Measurements from ENCODE around the gene CYP27A1.

The CYP27A1 gene

DNA sequence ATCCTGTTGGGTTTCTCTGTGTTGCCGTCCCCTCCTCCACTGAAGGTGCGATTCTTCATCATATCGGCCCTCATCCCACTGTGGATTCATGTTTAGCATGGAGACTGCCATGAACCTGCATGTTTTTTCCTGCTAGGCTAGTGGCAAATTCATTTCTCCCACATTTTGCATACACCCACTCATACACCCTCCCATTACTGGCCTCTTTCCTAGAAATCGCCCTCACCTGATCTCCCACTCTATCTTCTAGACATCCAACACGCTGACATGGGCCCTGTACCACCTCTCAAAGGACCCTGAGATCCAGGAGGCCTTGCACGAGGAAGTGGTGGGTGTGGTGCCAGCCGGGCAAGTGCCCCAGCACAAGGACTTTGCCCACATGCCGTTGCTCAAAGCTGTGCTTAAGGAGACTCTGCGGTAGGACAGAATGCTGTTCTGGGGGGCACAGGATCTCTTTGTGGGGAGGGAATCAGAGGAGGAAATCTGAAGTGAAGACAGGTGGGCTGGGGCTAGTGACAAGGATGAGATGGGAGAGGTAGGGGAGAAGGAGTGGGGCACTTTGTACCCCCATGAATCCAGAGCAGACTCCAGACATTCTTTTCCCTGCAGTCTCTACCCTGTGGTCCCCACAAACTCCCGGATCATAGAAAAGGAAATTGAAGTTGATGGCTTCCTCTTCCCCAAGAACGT is 32.0 kb downstream of the CYP27A1 start:
- no peaks in the 10 kb centered on the region for H3K9me3 ChIP-seq (ENCODE audit: insufficient read depth, low read depth, low read length)
- no peak overlapping the region for H3K9ac ChIP-seq (ENCODE audit: low read depth, low read length)
- no peak overlapping the region for H3K27ac ChIP-seq (ENCODE audit: low read length)
- H3K27me3 ChIP-seq (ENCODE audit: insufficient read depth, low read length), result no peaks in the 10 kb centered on the region
- no peaks in the 10 kb centered on the region for H3K4me1 ChIP-seq (ENCODE audit: insufficient read depth, low read length)
- H3K4me3 ChIP-seq (ENCODE audit: low read length), result no peak overlapping the region
- H3K36me3 ChIP-seq (ENCODE audit: insufficient read depth, low read depth, low read length), result no peaks in the 10 kb centered on the region

DNA sequence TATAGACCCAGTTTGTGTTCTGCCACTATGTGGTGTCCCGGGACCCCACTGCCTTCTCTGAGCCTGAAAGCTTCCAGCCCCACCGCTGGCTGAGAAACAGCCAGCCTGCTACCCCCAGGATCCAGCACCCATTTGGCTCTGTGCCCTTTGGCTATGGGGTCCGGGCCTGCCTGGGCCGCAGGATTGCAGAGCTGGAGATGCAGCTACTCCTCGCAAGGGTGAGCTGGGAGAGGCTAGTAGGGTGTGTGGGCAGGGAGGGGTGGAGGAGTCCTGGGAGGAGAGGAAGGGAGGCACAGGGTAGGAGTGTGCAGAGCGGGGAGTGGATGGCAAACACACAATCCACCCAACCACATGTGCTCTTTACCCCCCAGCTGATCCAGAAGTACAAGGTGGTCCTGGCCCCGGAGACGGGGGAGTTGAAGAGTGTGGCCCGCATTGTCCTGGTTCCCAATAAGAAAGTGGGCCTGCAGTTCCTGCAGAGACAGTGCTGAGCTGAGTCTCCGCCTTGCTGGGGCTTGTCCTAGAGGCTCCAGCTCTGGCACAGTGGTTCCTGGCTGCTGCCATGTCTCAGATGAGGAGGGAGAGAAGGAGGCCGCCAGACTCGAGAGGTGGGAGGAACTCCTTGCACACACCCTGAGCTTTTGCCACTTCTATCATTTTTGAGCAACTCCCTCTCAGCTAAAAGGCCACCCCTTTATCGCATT is 32.7 kb downstream of the CYP27A1 start:
- no peak overlapping the region for H3K4me3 ChIP-seq (ENCODE audit: low read length)
- no peaks in the 10 kb centered on the region for H3K36me3 ChIP-seq (ENCODE audit: insufficient read depth, low read depth, low read length)
- no peaks in the 10 kb centered on the region for H3K27me3 ChIP-seq (ENCODE audit: insufficient read depth, low read length)
- no peak overlapping the region for H3K27ac ChIP-seq (ENCODE audit: low read length)
- H3K4me1 ChIP-seq (ENCODE audit: insufficient read depth, low read length), result no peaks in the 10 kb centered on the region
- no peaks in the 10 kb centered on the region for H3K9me3 ChIP-seq (ENCODE audit: insufficient read depth, low read depth, low read length)
- no peak overlapping the region for H3K9ac ChIP-seq (ENCODE audit: low read depth, low read length)

DNA sequence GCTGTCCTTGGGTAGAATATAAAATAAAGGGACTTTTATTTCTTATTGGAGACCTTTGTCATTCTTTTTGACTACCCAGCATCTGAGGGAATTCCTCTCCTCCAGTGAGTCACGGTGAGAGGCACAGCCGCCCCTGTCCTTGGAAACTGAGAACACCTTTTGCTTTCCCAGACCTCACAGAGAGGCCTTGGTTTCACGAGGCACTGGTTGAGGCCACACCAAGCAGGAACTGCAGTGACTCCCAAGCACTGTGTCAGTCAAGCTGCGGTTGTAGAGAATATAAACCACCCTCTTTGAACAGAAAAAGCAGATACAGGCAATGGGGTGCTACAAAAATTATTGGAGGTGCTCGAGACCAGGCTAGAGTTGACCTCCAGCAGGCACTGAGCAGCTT is 33.3 kb downstream of the CYP27A1 start:
- no peak overlapping the region for H3K27ac ChIP-seq (ENCODE audit: low read length)

DNA sequence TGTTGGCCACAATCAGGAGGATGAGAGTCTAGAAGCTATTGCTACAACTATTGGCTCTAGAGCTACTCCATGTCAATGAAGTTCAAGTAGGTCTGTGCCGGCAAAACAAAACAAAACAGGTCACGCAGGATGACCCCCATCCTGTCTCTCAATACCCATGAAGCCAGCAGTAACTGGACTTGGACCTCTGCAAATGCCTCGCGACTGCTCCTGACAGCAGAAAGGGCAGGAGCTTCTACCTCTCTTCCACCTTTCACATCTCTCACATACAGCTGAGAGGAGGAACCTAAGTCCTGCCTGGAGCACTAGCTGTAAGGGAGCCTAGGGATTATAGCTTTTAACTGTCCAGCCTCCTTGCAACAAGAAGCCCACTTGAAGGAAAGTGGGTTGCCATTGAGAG is 33.7 kb downstream of the CYP27A1 start:
- Histone ChIP-seq H3K4me1 (ENCODE audit: insufficient read depth, low read length) (no peaks in the 10 kb centered on the region), H3K27me3 (ENCODE audit: insufficient read depth, low read length) (no peaks in the 10 kb centered on the region), H3K27ac (ENCODE audit: low read length) (no peak overlapping the region), H3K9me3 (ENCODE audit: insufficient read depth, low read depth, low read length) (no peaks in the 10 kb centered on the region), H3K4me3 (ENCODE audit: low read length) (no peak overlapping the region), H3K9ac (ENCODE audit: low read depth, low read length) (no peak overlapping the region), H3K36me3 (ENCODE audit: insufficient read depth, low read depth, low read length) (no peaks in the 10 kb centered on the region)

More for the DNA sequence above, 33.3 kb downstream of the CYP27A1 start:
- H3K4me3 ChIP-seq (ENCODE audit: low read length), result no peak overlapping the region
- no peaks in the 10 kb centered on the region for H3K4me1 ChIP-seq (ENCODE audit: insufficient read depth, low read length)
- H3K36me3 ChIP-seq (ENCODE audit: insufficient read depth, low read depth, low read length), result no peaks in the 10 kb centered on the region
- no peaks in the 10 kb centered on the region for H3K27me3 ChIP-seq (ENCODE audit: insufficient read depth, low read length)
- no peak overlapping the region for H3K9ac ChIP-seq (ENCODE audit: low read depth, low read length)
- H3K9me3 ChIP-seq (ENCODE audit: insufficient read depth, low read depth, low read length), result no peaks in the 10 kb centered on the region

DNA sequence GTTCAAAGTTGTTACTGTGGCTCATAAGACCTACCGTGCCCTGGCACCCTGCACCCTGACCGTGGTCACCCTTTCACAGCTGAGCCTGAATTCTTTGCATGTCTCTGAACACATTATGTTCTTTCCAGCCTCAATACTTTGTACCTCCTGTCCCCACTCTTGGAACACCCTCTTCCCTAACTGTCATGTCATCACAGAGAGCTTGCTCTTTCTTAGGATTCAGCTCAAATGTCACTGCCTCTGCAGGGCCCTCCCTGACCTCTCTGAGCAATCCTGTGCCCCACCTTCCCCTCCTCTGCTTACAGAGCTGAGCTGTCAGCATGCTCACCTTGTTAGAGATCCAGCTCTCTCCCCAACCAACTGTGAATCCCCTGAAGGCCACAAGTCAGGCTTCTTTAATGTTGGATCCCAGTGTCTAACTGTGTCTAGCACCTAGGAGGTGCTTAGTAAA is 34.6 kb downstream of the CYP27A1 start:
- Histone ChIP-seq H3K9me3 (ENCODE audit: insufficient read depth, low read depth, low read length) (no peaks in the 10 kb centered on the region), H3K27me3 (ENCODE audit: insufficient read depth, low read length) (no peaks in the 10 kb centered on the region), H3K4me1 (ENCODE audit: insufficient read depth, low read length) (no peaks in the 10 kb centered on the region), H3K27ac (ENCODE audit: low read length) (no peak overlapping the region), H3K36me3 (ENCODE audit: insufficient read depth, low read depth, low read length) (no peaks in the 10 kb centered on the region), H3K9ac (ENCODE audit: low read depth, low read length) (no peak overlapping the region), H3K4me3 (ENCODE audit: low read length) (no peak overlapping the region)

DNA sequence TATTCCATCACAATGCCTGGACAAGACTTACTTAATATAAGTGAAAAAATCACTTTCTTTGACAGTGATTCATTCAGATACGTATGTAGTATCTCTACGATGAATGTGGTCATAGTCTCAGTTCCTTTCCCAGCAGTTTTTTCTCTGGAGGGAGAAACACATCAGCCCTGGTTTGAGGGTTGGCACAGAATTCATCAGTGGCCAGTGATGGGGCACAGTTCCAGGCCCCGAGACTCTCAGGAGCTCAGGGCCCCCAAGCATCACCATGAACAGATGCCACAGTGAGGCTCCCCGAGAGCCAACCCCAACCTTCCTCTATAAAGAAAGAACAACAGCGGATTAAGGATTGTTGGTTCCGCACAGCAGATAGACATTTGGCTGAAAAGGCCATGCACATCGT is 37.1 kb downstream of the CYP27A1 start:
- Histone ChIP-seq H3K9me3 (ENCODE audit: insufficient read depth, low read depth, low read length) (no peaks in the 10 kb centered on the region), H3K27ac (ENCODE audit: low read length) (no peak overlapping the region), H3K27me3 (ENCODE audit: insufficient read depth, low read length) (no peaks in the 10 kb centered on the region; the same call in 1 of the 2 replicates), H3K36me3 (ENCODE audit: insufficient read depth, low read depth, low read length) (no peaks in the 10 kb centered on the region), H3K4me1 (ENCODE audit: insufficient read depth, low read length) (no peaks in the 10 kb centered on the region), H3K4me3 (ENCODE audit: low read length) (no peak overlapping the region), H3K9ac (ENCODE audit: low read depth, low read length) (no peak overlapping the region)

DNA sequence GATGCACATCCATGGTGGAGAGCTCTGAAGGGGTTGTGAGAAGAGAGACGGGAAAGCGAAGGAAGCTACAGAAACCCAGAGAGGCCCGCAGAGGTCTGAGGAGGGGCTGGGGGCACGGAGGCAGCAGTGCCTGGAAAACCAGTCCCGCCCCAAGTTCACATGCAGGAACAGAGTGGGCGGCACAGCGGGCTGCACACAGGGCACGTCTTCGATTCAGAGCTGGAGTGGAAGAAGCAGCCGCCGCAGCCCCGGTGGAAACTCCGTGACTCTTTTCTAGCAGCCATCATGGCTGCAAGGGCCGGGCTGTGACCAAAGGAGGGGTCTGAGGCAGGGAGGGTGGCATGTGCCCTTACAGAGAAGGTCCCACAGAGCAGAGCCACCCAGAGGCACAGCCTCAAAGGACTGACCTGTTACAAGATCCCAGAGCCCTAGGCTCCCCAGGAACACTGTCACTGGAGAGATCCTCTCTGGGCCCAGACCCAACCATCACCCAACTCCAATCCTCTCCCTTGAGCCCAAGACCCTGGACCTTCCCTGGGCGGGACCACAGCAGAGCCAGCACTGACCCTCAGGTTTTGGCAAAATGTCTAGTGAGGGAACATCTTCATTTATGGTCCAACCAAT is 38.9 kb downstream of the CYP27A1 start:
- Histone ChIP-seq H3K9me3 (ENCODE audit: insufficient read depth, low read depth, low read length) (no peaks in the 10 kb centered on the region), H3K9ac (ENCODE audit: low read depth, low read length) (no peak overlapping the region), H3K4me1 (ENCODE audit: insufficient read depth, low read length) (no peaks in the 10 kb centered on the region), H3K4me3 (ENCODE audit: low read length) (no peak overlapping the region), H3K27ac (ENCODE audit: low read length) (no peak overlapping the region), H3K27me3 (ENCODE audit: insufficient read depth, low read length) (no peaks in the 10 kb centered on the region; the same call in 1 of the 2 replicates), H3K36me3 (ENCODE audit: insufficient read depth, low read depth, low read length) (no peaks in the 10 kb centered on the region)

DNA sequence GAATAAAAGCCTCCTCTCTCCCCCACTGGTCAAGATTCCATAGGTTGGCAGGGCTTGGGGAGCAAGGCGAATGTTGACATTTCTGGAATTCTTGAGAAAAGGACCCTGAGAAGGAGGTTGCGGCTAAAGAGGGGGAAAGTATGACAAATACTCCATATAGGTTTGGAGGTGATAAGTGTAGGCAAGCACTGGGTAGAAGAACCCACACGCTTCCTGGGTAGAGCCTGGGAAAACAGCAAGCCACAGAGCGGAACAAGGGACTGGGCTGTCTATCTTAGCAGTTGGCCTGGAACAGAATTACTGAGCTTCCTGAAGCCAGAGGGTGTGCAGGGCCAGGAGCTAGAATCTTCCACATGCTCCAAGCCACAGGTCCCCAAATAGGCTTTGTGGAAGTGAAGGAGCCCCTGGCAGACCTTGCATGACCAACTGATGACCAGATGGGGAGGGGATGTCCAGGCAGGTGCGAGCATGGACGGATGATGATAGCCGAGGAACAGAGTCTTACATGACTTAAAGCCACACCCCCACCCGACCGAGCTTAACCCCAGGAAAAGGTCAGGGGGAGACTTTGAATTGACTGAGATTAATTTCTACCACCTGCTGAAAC is 39.8 kb downstream of the CYP27A1 start:
- Histone ChIP-seq H3K27me3 (ENCODE audit: insufficient read depth, low read length) (no peaks in the 10 kb centered on the region; the same call in 1 of the 2 replicates), H3K4me3 (ENCODE audit: low read length) (no peak overlapping the region), H3K36me3 (ENCODE audit: insufficient read depth, low read depth, low read length) (no peaks in the 10 kb centered on the region), H3K27ac (ENCODE audit: low read length) (no peak overlapping the region), H3K4me1 (ENCODE audit: insufficient read depth, low read length) (no peaks in the 10 kb centered on the region), H3K9ac (ENCODE audit: low read depth, low read length) (no peak overlapping the region), H3K9me3 (ENCODE audit: insufficient read depth, low read depth, low read length) (no peaks in the 10 kb centered on the region)

DNA sequence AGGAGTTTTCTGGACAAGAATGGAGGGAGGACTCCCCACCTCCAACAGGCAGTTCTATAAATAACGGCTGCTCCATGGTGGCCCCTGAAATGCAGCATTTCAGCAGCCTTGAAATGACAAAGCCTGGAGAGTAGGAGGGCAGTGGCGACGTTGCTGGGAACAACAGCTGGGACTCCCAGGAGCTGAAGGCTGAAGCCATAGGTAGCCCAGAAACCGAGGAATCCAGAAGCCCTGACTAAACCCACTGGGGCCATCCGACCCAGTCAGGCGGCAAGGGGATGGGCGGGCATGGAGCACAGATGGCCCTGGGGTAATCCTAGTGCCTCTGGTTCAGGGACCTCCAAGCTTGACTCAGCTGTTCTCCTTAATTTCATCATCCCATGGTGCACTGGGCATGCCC is 40.7 kb downstream of the CYP27A1 start:
- Histone ChIP-seq H3K27ac (ENCODE audit: low read length) (no peak overlapping the region), H3K4me3 (ENCODE audit: low read length) (no peak overlapping the region), H3K27me3 (ENCODE audit: insufficient read depth, low read length) (no peaks in the 10 kb centered on the region; the same call in 1 of the 2 replicates), H3K9ac (ENCODE audit: low read depth, low read length) (no peak overlapping the region), H3K9me3 (ENCODE audit: insufficient read depth, low read depth, low read length) (no peaks in the 10 kb centered on the region), H3K36me3 (ENCODE audit: insufficient read depth, low read depth, low read length) (no peaks in the 10 kb centered on the region), H3K4me1 (ENCODE audit: insufficient read depth, low read length) (no peaks in the 10 kb centered on the region)

DNA sequence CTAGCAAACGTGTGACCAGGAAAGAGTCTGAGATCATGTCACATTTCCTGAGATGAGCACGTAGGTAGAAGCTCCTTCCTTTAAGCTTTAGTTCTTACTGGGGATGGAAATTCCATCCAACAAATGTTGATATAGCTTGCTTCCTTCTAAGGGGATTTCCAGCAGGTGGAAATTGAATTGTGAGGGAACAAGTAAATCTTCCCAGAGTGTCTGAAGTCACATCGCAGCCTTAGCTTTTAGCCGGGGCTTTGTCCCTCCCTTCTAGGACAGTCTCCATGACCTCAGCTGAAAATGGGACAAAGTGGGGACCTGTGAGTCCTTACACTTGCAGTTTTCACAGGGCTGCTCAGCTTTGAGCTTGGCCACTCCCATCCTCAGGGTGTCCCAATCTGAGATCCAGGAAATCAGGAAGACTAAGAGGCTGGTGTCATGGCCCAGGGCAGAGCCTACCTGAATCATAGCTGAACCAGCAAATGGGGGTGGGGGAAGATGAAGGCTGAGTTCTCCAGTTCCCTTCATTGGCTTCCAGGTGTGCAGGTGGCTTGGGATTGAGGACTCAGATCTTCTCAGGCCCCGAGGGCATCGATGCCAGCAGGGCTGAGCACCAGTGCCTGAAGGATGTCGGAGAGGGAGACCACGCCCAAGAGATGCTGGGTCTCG is 41.4 kb downstream of the CYP27A1 start:
- Histone ChIP-seq H3K27ac (ENCODE audit: low read length) (no peak overlapping the region), H3K4me1 (ENCODE audit: insufficient read depth, low read length) (no peaks in the 10 kb centered on the region), H3K36me3 (ENCODE audit: insufficient read depth, low read depth, low read length) (no peaks in the 10 kb centered on the region), H3K4me3 (ENCODE audit: low read length) (no peak overlapping the region), H3K9ac (ENCODE audit: low read depth, low read length) (no peak overlapping the region), H3K9me3 (ENCODE audit: insufficient read depth, low read depth, low read length) (no peaks in the 10 kb centered on the region), H3K27me3 (ENCODE audit: insufficient read depth, low read length) (no peaks in the 10 kb centered on the region; the same call in 1 of the 2 replicates)

DNA sequence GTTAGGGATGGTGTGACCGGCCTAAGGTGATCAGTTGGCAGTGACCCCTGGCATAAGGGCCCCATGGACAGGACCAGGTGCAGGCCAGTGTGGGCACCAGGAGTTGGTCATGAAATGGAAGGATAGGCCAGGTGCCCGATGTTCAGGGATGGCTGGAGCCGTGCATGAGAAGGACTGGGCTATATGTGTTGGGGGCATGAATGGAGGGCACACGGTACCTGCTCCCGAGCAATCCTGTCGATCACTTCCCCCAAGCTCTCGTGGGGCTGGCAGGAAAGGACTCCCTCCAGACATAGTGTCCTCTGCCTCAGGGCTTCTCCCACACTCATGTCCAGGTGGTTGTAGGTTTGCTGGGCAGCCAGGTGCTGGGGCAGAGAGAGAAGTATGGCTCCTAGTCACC is 42.1 kb downstream of the CYP27A1 start:
- H3K4me1 ChIP-seq (ENCODE audit: insufficient read depth, low read length), result no peaks in the 10 kb centered on the region
- H3K36me3 ChIP-seq (ENCODE audit: insufficient read depth, low read depth, low read length), result no peaks in the 10 kb centered on the region
- no peak overlapping the region for H3K27ac ChIP-seq (ENCODE audit: low read length)
- H3K9me3 ChIP-seq (ENCODE audit: insufficient read depth, low read depth, low read length), result no peaks in the 10 kb centered on the region
- no peak overlapping the region for H3K4me3 ChIP-seq (ENCODE audit: low read length)
- H3K9ac ChIP-seq (ENCODE audit: low read depth, low read length), result no peak overlapping the region
- H3K27me3 ChIP-seq (ENCODE audit: insufficient read depth, low read length), result no peaks in the 10 kb centered on the region; the same call in 1 of the 2 replicates
